SKM-1 treated with dmso at 0.1 percent for 144 hours (cell line): Measurements from ENCODE around the gene GJC3.
A peak's percentile ranks its signal among the peaks of the same experiment; 100 is the strongest.
"Not testable (repeated sequence)": the region's sequence is repeated elsewhere in the genome, so short reads cannot be mapped to it uniquely, and the experiment has no call there.

Experiments used
- DNase-seq: peaks from one replicate; lab custom pipeline; 2025; ENCODE audit not compliant: unreplicated experiment; lab: John Stamatoyannopoulos, UW

GJC3 gene

GRCh38 chr7:99930376-99930775 is 956 bp upstream of the GJC3 start:
- DNase-seq: no peak

- DNase-seq: no peak
These were observed 272 bp upstream of the GJC3 start for GRCh38 chr7:99929730-99930053.

GRCh38 chr7:99928188-99928587 is 1.2 kb downstream of the GJC3 start:
- DNase-seq: no peak

GRCh38 chr7:99927536-99927935 is 1.9 kb downstream of the GJC3 start:
- no peak for DNase-seq

- no peak for DNase-seq
These were observed 3.1 kb downstream of the GJC3 start for GRCh38 chr7:99926321-99926720.

- no peak for DNase-seq
These were observed 6.2 kb downstream of the GJC3 start for GRCh38 chr7:99923200-99923599.

- DNase-seq: no peak
These were observed 9.3 kb downstream of the GJC3 start for GRCh38 chr7:99920149-99920548.

- DNase-seq: no peak
These were observed 9.7 kb downstream of the GJC3 start for GRCh38 chr7:99919814-99920112.

- peak; percentile 94 for DNase-seq
These were observed 10.2 kb downstream of the GJC3 start, which contains the start of gene TRIM4 for GRCh38 chr7:99918959-99919813. Gene TRIM4 (minus strand): TSS chr7:99919530. CDS start chr7:99919401, 129 bp downstream.

- DNase-seq: no peak
These were observed 18.4 kb downstream of the GJC3 start for GRCh38 chr7:99910976-99911375.

GRCh38 chr7:99901581-99901980 is 27.8 kb downstream of the GJC3 start:
- DNase-seq: no peak

GRCh38 chr7:99899830-99900519 is 29.4 kb downstream of the GJC3 start:
- DNase-seq: no peak

- DNase-seq: no peak
These were observed 30.6 kb downstream of the GJC3 start for GRCh38 chr7:99898836-99899235.

GRCh38 chr7:99898023-99898357 is 31.4 kb downstream of the GJC3 start:
- no peak for DNase-seq

- no peak for DNase-seq
These were observed 31.9 kb downstream of the GJC3 start for GRCh38 chr7:99897322-99898022.

GRCh38 chr7:99894738-99895137 is 34.7 kb downstream of the GJC3 start:
- no peak for DNase-seq

- no peak for DNase-seq
These were observed 36.1 kb downstream of the GJC3 start for GRCh38 chr7:99893280-99893679.

GRCh38 chr7:99890348-99890747 is 39.1 kb downstream of the GJC3 start:
- not testable (repeated sequence) for DNase-seq

GRCh38 chr7:99888366-99888765 is 41.1 kb downstream of the GJC3 start:
- DNase-seq: not testable (repeated sequence)

- no peak for DNase-seq
These were observed 48.0 kb downstream of the GJC3 start for GRCh38 chr7:99881370-99881769.

GRCh38 chr7:99876933-99877332 is 52.5 kb downstream of the GJC3 start, which contains the start of gene OR2AE1:
Gene OR2AE1 (minus strand): TSS chr7:99877033. CDS start chr7:99877033, 0 bp downstream.
- DNase-seq: no peak

- no peak for DNase-seq
These were observed 52.9 kb downstream of the GJC3 start for GRCh38 chr7:99876491-99876890.
